Ramos (cell line): ENCODE results near the gene USP46.

Source experiments
- in situ Hi-C: fragments of 300-500 bp; cut with MboI; formaldehyde crosslinking; loops from one replicate; pipeline ENCODE4 v1.14.3; 2022; ENCODE audit warnings: low sequenced_read_pairs; ENCODE audit not compliant: unreplicated experiment

USP46 gene

GRCh38 chr4:52578951-52579350 lies 80.2 kb downstream of the USP46 start:
- in situ Hi-C loops, result no loop called here

GRCh38 chr4:52577624-52577962 lies 81.5 kb downstream of the USP46 start:
- in situ Hi-C loops, result no loop called here

- in situ Hi-C loops, result no loop called here
Measured at GRCh38 chr4:52576961-52577623, 82.0 kb downstream of the USP46 start.

GRCh38 chr4:52576326-52576725 lies 82.8 kb downstream of the USP46 start:
- in situ Hi-C loops, result no loop called here

- in situ Hi-C loops, result no loop called here
Measured at GRCh38 chr4:52575406-52575805, 83.7 kb downstream of the USP46 start.

- in situ Hi-C loops, result no loop called here
Measured at GRCh38 chr4:52574036-52574435, 85.1 kb downstream of the USP46 start.

GRCh38 chr4:52573551-52573950 lies 85.5 kb downstream of the USP46 start:
- in situ Hi-C loops, result no loop called here

- in situ Hi-C loops, result no loop called here
Measured at GRCh38 chr4:52572936-52573485, 86.1 kb downstream of the USP46 start.

GRCh38 chr4:52568351-52568750 lies 90.8 kb downstream of the USP46 start:
- in situ Hi-C loops, result no loop called here

GRCh38 chr4:52566136-52567031 lies 92.7 kb downstream of the USP46 start:
- in situ Hi-C loops, result no loop called here

- in situ Hi-C loops, result no loop called here
Measured at GRCh38 chr4:52560844-52561280, 98.2 kb downstream of the USP46 start.

GRCh38 chr4:52555356-52555716 lies 103.8 kb downstream of the USP46 start:
- in situ Hi-C loops, result no loop called here

GRCh38 chr4:52554612-52555355 lies 104.3 kb downstream of the USP46 start:
- in situ Hi-C loops, result no loop called here

GRCh38 chr4:52552778-52553177 lies 106.3 kb downstream of the USP46 start:
- in situ Hi-C loops, result no loop called here

- in situ Hi-C loops, result no loop called here
Measured at GRCh38 chr4:52551487-52551886, 107.6 kb downstream of the USP46 start.

GRCh38 chr4:52550186-52550585 lies 108.9 kb downstream of the USP46 start:
- in situ Hi-C loops, result no loop called here

- in situ Hi-C loops, result loop anchor here (10.0 kb wide), 1 partner anchor 436 kb away; no protein-coding TSS in a partner anchor
Measured at GRCh38 chr4:52548818-52549570, 110.1 kb downstream of the USP46 start.

- in situ Hi-C loops, result loop anchor here (10.0 kb wide), 1 partner anchor 438 kb away; no protein-coding TSS in a partner anchor
Measured at GRCh38 chr4:52546449-52546848, 112.7 kb downstream of the USP46 start.

GRCh38 chr4:52545099-52546069 lies 113.7 kb downstream of the USP46 start:
- in situ Hi-C loops, result loop anchor here (10.0 kb wide), 1 partner anchor 439 kb away; no protein-coding TSS in a partner anchor
